A673 (cell line): Measurements from ENCODE around the gene PVALB.

ENCODE experiments used
- EZH2 ChIP-seq: fragments of 200-600 bp; sonication (generic); IDR thresholded peaks from 2 replicates; pipeline ENCODE4 v1.6.1; 2017; ENCODE audit warnings: borderline replicate concordance, low read depth, mild to moderate bottlenecking, mixed read lengths, antibody characterized with exemption, low read length; ENCODE audit not compliant: poor library complexity, severe bottlenecking
- TF ChIP-seq, protein P1 (sequence below): fragments of 300-800, 200-600 bp; sonication (generic); conservative IDR thresholded peaks from 2 replicates; pipeline ENCODE4 v1.5.1; 2017; ENCODE audit warnings: low read depth, mild to moderate bottlenecking, antibody characterized with exemption, low read length, moderate library complexity, mixed read lengths

DNA sequence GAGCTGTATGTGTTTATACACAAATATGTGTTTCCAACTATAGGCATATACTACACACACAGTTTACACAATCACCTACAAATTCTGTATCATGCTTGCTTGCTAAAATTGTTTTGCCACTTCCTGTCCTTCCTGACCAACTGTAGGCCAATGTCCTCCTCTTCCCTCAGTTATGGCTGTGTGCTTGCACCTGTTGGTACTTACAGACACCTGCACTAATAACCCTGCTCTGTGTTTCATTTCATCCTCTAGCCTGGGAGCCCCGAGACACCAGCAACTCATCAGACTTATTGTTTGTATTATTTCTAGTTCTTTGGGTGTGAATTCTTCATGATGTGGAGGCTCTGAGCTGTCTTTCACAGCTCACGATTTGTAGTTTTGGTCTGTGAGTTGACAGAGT, 42.1 kb upstream of the PVALB start:
- TF ChIP-seq, protein P1, sequence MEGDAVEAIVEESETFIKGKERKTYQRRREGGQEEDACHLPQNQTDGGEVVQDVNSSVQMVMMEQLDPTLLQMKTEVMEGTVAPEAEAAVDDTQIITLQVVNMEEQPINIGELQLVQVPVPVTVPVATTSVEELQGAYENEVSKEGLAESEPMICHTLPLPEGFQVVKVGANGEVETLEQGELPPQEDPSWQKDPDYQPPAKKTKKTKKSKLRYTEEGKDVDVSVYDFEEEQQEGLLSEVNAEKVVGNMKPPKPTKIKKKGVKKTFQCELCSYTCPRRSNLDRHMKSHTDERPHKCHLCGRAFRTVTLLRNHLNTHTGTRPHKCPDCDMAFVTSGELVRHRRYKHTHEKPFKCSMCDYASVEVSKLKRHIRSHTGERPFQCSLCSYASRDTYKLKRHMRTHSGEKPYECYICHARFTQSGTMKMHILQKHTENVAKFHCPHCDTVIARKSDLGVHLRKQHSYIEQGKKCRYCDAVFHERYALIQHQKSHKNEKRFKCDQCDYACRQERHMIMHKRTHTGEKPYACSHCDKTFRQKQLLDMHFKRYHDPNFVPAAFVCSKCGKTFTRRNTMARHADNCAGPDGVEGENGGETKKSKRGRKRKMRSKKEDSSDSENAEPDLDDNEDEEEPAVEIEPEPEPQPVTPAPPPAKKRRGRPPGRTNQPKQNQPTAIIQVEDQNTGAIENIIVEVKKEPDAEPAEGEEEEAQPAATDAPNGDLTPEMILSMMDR, result no peak
- no peak for TF ChIP-seq EZH2
